Skeletal muscle tissue (tissue), 4 donors: ENCODE data around the gene KCNH1. TPM values are rescaled to one million over a fixed set of nuclear protein-coding genes. Genes with fewer than 3 reads are reported as not detected.
A peak's percentile ranks its signal among the peaks of the same experiment; 100 is the strongest.

Experiments used
- H3K27ac ChIP-seq: one replicate; pipeline ENCODE4 v1.7.0; 2013; ENCODE audit warnings: mild to moderate bottlenecking, low read depth, low read length, inconsistent platforms
- H3K27me3 ChIP-seq, 3 donors: one replicate each; pipeline ENCODE4 v1.7.0; 2013; ENCODE audit warnings: low read length in 3 of 3; ENCODE audit not compliant: control insufficient read depth in 3 of 3, insufficient read depth in 3 of 3
- H3K36me3 ChIP-seq, 3 donors: one replicate each; pipeline ENCODE4 v1.7.0; 2013; ENCODE audit warnings: low read length in 3 of 3; ENCODE audit not compliant: control insufficient read depth in 3 of 3, insufficient read depth in 3 of 3
- H3K4me1 ChIP-seq, 3 donors: one replicate each; pipeline ENCODE4 v1.7.0; 2013; ENCODE audit warnings: low read length in 3 of 3, mild to moderate bottlenecking in 3 of 3; ENCODE audit not compliant: control insufficient read depth in 3 of 3, insufficient read depth in 3 of 3
- H3K4me3 ChIP-seq, 3 donors: one replicate each; pipeline ENCODE4 v1.7.0; 2013; ENCODE audit warnings: low read length in 3 of 3
- H3K9ac ChIP-seq, 3 donors: one replicate each; pipeline ENCODE4 v1.7.0; 2013; ENCODE audit warnings: low read length in 3 of 3, mild to moderate bottlenecking in 3 of 3, moderate library complexity in 2 of 3, low read depth in 1 of 3
- H3K9me3 ChIP-seq, 3 donors: one replicate each; pipeline ENCODE4 v1.7.0; 2013; ENCODE audit warnings: low read length in 3 of 3; ENCODE audit not compliant: control insufficient read depth in 3 of 3
- total RNA-seq: library from RNA; depleted of rRNA; stranded (reverse); fragments of >200 nt; gene quantifications from one replicate; pipeline ENCODE4 v1.2.3, GENCODE V29; 2014
- donor health status: Osteomylitis.

Gene KCNH1
- total RNA-seq = 0.52 TPM

- Histone ChIP-seq H3K9me3 (no peaks in the 10 kb centered on the region), H3K27ac (no peak within 1 kb of the TSS), H3K4me3 (peak within 1 kb of the TSS; percentile 37 to 50 (median 47)), H3K9ac (no peak within 1 kb of the TSS), H3K4me1 (peaks cover 9 to 18% (median 9%) of the 10 kb centered on the region in 3 donors), H3K36me3 (no peaks in the 10 kb centered on the region), H3K27me3 (peaks cover 23 to 35% (median 35%) of the 10 kb centered on the region in 3 donors)
Measured at GRCh38 chr1:211133836-211134669, at the start of gene KCNH1. Gene KCNH1 (minus strand): TSS chr1:211134148. CDS start chr1:211133945, 203 bp downstream.

- H3K27me3 ChIP-seq = no peaks in the 10 kb centered on the region
- no peaks in the 10 kb centered on the region for H3K9me3 ChIP-seq
- H3K27ac ChIP-seq = no peak overlapping the region
- no peak overlapping the region for H3K4me3 ChIP-seq
- H3K4me1 ChIP-seq = no peaks in the 10 kb centered on the region
- no peak overlapping the region for H3K9ac ChIP-seq
- H3K36me3 ChIP-seq = no peaks in the 10 kb centered on the region
Measured at GRCh38 chr1:211182746-211183145, 48.8 kb upstream of the KCNH1 start.

GRCh38 chr1:211174375-211174774, 40.4 kb upstream of the KCNH1 start:
- Histone ChIP-seq H3K9me3 (peaks cover 0 to 3% (median 0%) of the 10 kb centered on the region in 3 donors), H3K9ac (no peak overlapping the region), H3K27ac (no peak overlapping the region), H3K4me3 (no peak overlapping the region), H3K4me1 (no peaks in the 10 kb centered on the region), H3K27me3 (no peaks in the 10 kb centered on the region), H3K36me3 (no peaks in the 10 kb centered on the region)

GRCh38 chr1:211172657-211173056, 38.7 kb upstream of the KCNH1 start:
- Histone ChIP-seq H3K9me3 (peaks cover 5 to 9% (median 7%) of the 10 kb centered on the region in 3 donors), H3K27ac (no peak overlapping the region), H3K36me3 (no peaks in the 10 kb centered on the region)

GRCh38 chr1:211169353-211169752, 35.4 kb upstream of the KCNH1 start:
- Histone ChIP-seq H3K36me3 (no peaks in the 10 kb centered on the region), H3K9me3 (peaks cover 5 to 9% (median 7%) of the 10 kb centered on the region in 3 donors), H3K4me1 (no peaks in the 10 kb centered on the region), H3K27ac (no peak overlapping the region), H3K9ac (no peak overlapping the region), H3K4me3 (no peak overlapping the region), H3K27me3 (no peaks in the 10 kb centered on the region)

More at GRCh38 chr1:211172657-211173056, 38.7 kb upstream of the KCNH1 start:
- Histone ChIP-seq H3K27me3 (no peaks in the 10 kb centered on the region), H3K4me1 (no peaks in the 10 kb centered on the region), H3K4me3 (no peak overlapping the region), H3K9ac (no peak overlapping the region)

- H3K27ac ChIP-seq = no peak overlapping the region
- H3K9ac ChIP-seq = no peak overlapping the region
- H3K4me3 ChIP-seq = no peak overlapping the region
- H3K9me3 ChIP-seq = no peaks in the 10 kb centered on the region
- H3K36me3 ChIP-seq = no peaks in the 10 kb centered on the region
- peaks cover 0 to 5% (median 0%) of the 10 kb centered on the region in 3 donors for H3K27me3 ChIP-seq
- H3K4me1 ChIP-seq = no peaks in the 10 kb centered on the region
Measured at GRCh38 chr1:211158866-211159265, 24.9 kb upstream of the KCNH1 start.

GRCh38 chr1:211155040-211155439, 21.1 kb upstream of the KCNH1 start:
- no peaks in the 10 kb centered on the region for H3K4me1 ChIP-seq
- H3K27ac ChIP-seq = no peak overlapping the region
- H3K4me3 ChIP-seq = no peak overlapping the region
- no peak overlapping the region for H3K9ac ChIP-seq
- no peaks in the 10 kb centered on the region for H3K9me3 ChIP-seq
- no peaks in the 10 kb centered on the region for H3K36me3 ChIP-seq
- H3K27me3 ChIP-seq = no peaks in the 10 kb centered on the region

- Histone ChIP-seq H3K9me3 (no peaks in the 10 kb centered on the region), H3K4me1 (no peaks in the 10 kb centered on the region), H3K4me3 (no peak overlapping the region), H3K9ac (no peak overlapping the region), H3K36me3 (no peaks in the 10 kb centered on the region), H3K27ac (no peak overlapping the region), H3K27me3 (no peaks in the 10 kb centered on the region)
Measured at GRCh38 chr1:211153932-211154331, 20.0 kb upstream of the KCNH1 start.

GRCh38 chr1:211148366-211148765, 14.4 kb upstream of the KCNH1 start:
- Histone ChIP-seq H3K27me3 (peaks cover 0 to 4% (median 0%) of the 10 kb centered on the region in 3 donors), H3K27ac (no peak overlapping the region), H3K4me1 (no peaks in the 10 kb centered on the region), H3K4me3 (no peak overlapping the region), H3K36me3 (no peaks in the 10 kb centered on the region), H3K9ac (no peak overlapping the region), H3K9me3 (peaks cover 0 to 2% (median 0%) of the 10 kb centered on the region in 3 donors)

- Histone ChIP-seq H3K4me3 (no peak overlapping the region), H3K9me3 (peaks cover 0 to 2% (median 0%) of the 10 kb centered on the region in 3 donors), H3K36me3 (no peaks in the 10 kb centered on the region), H3K9ac (no peak overlapping the region), H3K27ac (no peak overlapping the region), H3K4me1 (no peaks in the 10 kb centered on the region), H3K27me3 (peaks cover 0 to 4% (median 0%) of the 10 kb centered on the region in 3 donors)
Measured at GRCh38 chr1:211145944-211146343, 12.0 kb upstream of the KCNH1 start.
